BE2C (cell line): ENCODE measurements around the gene SRGAP3.

Experiments used
- DNase-seq: peaks from one replicate; pipeline ENCODE4 v3.0.0-alpha.2; 2020
- H3K27me3 ChIP-seq: fragments of 250-450 bp; sonication (Bioruptor Pico); 2 replicates; pipeline ENCODE4 v1.5.1; 2020; ENCODE audit warnings: mild to moderate bottlenecking
- H3K36me3 ChIP-seq: fragments of 250-450 bp; sonication (Bioruptor Pico); 2 replicates; pipeline ENCODE4 v1.5.1; 2020; ENCODE audit warnings: mild to moderate bottlenecking
- H3K4me1 ChIP-seq: fragments of 250-450 bp; sonication (Bioruptor Pico); 2 replicates; pipeline ENCODE4 v1.5.1; 2020
- H3K4me3 ChIP-seq: 2 replicates; pipeline ENCODE4 v1.5.1; 2011; ENCODE audit warnings: low read depth, low read length
- H3K9me3 ChIP-seq: fragments of 250-450 bp; sonication (Bioruptor Pico); 2 replicates; pipeline ENCODE4 v1.5.1; 2020
- TF ChIP-seq, protein P1 (sequence below): IDR thresholded peaks from 2 replicates; pipeline ENCODE4 v1.5.1; 2012; ENCODE audit warnings: mild to moderate bottlenecking, low read depth, low read length

Gene SRGAP3

DNA sequence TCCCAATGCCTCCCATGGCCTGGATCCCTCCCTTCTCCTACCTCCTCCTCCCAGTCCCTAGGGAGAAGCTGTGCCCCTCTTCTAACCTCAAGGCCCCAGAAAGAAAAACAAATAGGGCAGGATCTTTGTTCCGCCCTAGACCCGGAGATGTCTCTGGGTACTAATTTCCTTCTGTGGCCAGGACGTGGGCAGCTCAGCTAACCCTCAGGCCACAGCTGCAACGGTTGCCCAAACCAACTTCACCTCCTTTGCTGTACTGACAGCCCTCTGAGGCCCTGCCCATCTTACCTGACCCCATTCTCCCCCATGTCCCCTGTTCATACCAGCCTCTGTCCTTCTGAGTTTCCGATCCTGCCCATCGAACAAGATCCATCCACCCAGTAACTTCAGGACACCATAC lies 70.7 kb downstream of the SRGAP3 start:
- Histone ChIP-seq H3K36me3 (no peaks in the 10 kb centered on the region), H3K27me3 (no peaks in the 10 kb centered on the region), H3K4me1 (no peaks in the 10 kb centered on the region), H3K9me3 (no peaks in the 10 kb centered on the region), H3K4me3 (no peak overlapping the region)
- DNase-seq, result no peak
- TF ChIP-seq, protein P1, sequence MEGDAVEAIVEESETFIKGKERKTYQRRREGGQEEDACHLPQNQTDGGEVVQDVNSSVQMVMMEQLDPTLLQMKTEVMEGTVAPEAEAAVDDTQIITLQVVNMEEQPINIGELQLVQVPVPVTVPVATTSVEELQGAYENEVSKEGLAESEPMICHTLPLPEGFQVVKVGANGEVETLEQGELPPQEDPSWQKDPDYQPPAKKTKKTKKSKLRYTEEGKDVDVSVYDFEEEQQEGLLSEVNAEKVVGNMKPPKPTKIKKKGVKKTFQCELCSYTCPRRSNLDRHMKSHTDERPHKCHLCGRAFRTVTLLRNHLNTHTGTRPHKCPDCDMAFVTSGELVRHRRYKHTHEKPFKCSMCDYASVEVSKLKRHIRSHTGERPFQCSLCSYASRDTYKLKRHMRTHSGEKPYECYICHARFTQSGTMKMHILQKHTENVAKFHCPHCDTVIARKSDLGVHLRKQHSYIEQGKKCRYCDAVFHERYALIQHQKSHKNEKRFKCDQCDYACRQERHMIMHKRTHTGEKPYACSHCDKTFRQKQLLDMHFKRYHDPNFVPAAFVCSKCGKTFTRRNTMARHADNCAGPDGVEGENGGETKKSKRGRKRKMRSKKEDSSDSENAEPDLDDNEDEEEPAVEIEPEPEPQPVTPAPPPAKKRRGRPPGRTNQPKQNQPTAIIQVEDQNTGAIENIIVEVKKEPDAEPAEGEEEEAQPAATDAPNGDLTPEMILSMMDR, result no peak

- H3K4me3 ChIP-seq, result no peak overlapping the region
- no peak for DNase-seq
- no peaks in the 10 kb centered on the region for H3K36me3 ChIP-seq
- TF ChIP-seq, protein P1, result no peak
- no peaks in the 10 kb centered on the region for H3K9me3 ChIP-seq
- H3K27me3 ChIP-seq, result no peaks in the 10 kb centered on the region
- no peaks in the 10 kb centered on the region for H3K4me1 ChIP-seq
Measured at GRCh38 chr3:9175421-9175820, 74.0 kb downstream of the SRGAP3 start.

DNA sequence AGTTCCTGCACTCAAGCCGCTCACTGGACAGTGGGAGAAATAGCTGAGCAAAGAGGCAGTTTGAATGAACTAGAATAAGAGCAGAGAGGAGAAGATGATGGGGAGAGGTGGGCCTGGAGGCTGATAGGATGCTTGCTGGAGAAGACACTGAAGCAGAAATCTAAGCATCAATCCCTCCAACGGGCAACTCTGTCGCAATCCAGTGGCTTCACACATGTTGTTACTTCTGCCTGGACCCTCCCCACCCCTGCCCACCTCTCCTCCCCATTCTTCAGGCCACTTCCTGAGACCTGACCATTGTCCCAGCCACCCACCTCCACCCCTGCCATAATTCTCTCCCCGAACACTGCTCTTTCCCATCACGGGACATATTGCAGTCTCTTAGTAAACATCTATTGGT lies 76.0 kb downstream of the SRGAP3 start:
- Histone ChIP-seq H3K9me3 (no peaks in the 10 kb centered on the region), H3K4me1 (no peaks in the 10 kb centered on the region), H3K4me3 (no peak overlapping the region), H3K27me3 (no peaks in the 10 kb centered on the region), H3K36me3 (no peaks in the 10 kb centered on the region)
- no peak for DNase-seq
- TF ChIP-seq, protein P1, result no peak

DNA sequence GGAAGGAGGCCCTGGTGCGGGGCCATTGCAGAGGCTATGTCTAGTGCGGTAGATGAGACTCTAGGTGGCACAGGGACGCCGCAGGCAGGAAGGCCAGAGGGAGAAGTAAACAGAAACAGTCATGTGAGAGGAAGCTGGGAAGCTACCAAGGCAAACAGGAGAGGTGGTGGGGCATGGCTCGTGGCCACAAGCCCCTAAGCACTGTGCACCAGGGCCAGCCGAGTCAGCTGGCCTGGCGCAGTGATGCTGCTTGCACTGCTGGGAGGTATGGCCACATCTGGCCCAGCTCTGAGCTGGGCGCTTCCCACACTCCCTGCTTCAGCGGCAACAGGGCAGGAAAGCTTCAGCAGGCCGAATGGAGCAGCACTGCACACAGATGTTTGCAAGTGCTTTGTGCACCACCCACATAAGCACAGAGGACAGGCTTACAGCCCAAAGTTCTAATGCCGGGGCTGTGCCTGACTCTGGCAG lies 76.6 kb downstream of the SRGAP3 start:
- Histone ChIP-seq H3K4me3 (no peak overlapping the region), H3K36me3 (no peaks in the 10 kb centered on the region), H3K4me1 (no peaks in the 10 kb centered on the region), H3K9me3 (no peaks in the 10 kb centered on the region), H3K27me3 (no peaks in the 10 kb centered on the region)
- TF ChIP-seq, protein P1, result no peak
- no peak for DNase-seq

DNA sequence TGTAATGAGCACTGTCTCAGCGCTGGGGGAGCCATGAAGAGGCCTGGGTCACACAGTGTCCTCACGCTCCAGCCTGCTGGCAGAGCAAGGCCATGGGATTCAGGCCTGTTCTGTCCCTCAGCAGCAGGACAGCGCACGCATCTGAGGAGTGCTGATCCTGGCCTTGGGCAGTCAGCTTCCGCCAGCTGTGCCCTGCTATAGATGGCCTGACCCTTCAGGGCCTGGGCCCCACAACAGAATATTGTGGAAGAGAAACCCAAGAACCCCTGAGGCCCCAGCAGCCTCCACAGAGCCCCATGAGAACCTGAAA lies 78.6 kb downstream of the SRGAP3 start:
- Histone ChIP-seq H3K36me3 (no peaks in the 10 kb centered on the region), H3K4me1 (no peaks in the 10 kb centered on the region), H3K4me3 (no peak overlapping the region), H3K9me3 (no peaks in the 10 kb centered on the region), H3K27me3 (no peaks in the 10 kb centered on the region)
- DNase-seq, result no peak
- TF ChIP-seq, protein P1, result no peak

DNA sequence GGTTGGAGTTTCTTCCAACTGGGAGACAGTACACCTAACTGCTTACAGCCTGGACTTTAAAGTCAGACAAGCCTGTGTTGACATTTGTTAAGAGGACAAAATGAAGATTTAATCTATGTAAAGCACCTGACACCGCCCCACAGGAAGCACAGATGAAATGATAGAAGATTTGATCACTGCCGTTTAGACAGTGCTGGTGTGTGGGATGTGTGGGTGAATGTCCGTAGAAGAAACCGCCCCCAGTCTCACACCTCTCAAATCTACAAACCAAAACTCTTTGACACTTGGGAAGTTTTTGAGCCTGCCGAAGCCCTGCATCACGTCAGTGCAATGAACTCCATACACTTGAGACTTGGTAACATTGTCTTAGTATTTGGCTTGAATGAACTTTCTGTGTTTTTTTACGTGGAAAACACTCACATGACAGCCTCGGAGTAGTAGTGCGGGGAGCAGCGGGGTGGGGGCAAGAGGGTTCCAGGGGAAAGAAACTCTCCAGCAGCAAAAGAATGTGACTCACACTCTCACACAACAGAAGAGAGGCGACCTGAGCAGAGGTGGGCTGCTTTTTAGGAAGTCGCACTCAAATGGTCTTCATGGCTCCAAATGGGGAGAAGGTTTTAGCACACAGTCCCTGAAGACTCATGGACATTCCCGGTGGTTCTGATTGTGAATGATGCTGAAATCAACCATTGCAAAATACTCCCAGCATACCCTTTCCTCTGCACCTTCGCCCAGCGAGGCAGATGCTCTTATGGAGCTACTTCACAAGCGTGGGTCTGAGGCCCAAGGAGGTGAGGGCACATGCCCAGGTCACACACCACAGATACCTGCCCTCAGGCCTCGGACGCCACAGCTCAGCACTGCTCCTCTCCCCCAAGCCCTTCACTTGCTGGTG lies 79.2 kb downstream of the SRGAP3 start:
- Histone ChIP-seq H3K4me1 (no peaks in the 10 kb centered on the region), H3K27me3 (no peaks in the 10 kb centered on the region), H3K36me3 (no peaks in the 10 kb centered on the region), H3K9me3 (no peaks in the 10 kb centered on the region), H3K4me3 (no peak overlapping the region)
- DNase-seq, result no peak
- TF ChIP-seq, protein P1, result no peak
